Neutrophil (primary cell): ENCODE measurements around the gene P2RY2.

Experiments
- H3K27ac ChIP-seq: fragments of 200-600 bp; sonication (generic); 2 replicates; pipeline ENCODE4 v1.5.1; 2016; ENCODE audit warnings: mild to moderate bottlenecking, moderate library complexity
- H3K27me3 ChIP-seq: fragments of 200-600 bp; sonication (generic); 2 replicates; pipeline ENCODE4 v1.6.0; 2016; ENCODE audit warnings: mild to moderate bottlenecking
- H3K36me3 ChIP-seq: fragments of 200-600 bp; sonication (generic); 2 replicates; pipeline ENCODE4 v1.5.1; 2017
- H3K4me1 ChIP-seq, 2 experiments: fragments of 200-600 bp in 1 of 2; sonication (generic) in 1 of 2; 1 replicate in 1 of 2; 2 replicates in 1 of 2; pipeline versions ENCODE4 v1.5.1 to v1.6.1; 2013 to 2016; ENCODE audit warnings: low read depth in 1 of 2, low read length in 1 of 2, mild to moderate bottlenecking in 1 of 2, moderate library complexity in 1 of 2; ENCODE audit not compliant: control insufficient read depth in 1 of 2, insufficient read depth in 1 of 2
- H3K4me3 ChIP-seq, 2 experiments: fragments of 200-600 bp in 1 of 2; sonication (generic) in 1 of 2; 1 replicate in 1 of 2; 2 replicates in 1 of 2; pipeline ENCODE4 v1.5.1; 2013 to 2016; ENCODE audit warnings: low read depth in 1 of 2, low read length in 1 of 2, mild to moderate bottlenecking in 1 of 2, moderate library complexity in 1 of 2
- H3K9me3 ChIP-seq: fragments of 200-600 bp; sonication (generic); 2 replicates; pipeline ENCODE4 v1.5.1; 2016
- TF ChIP-seq, protein P1 (sequence below): fragments of 200-600 bp; sonication (generic); IDR thresholded peaks from 2 replicates; pipeline ENCODE4 v1.5.1; 2016; ENCODE audit warnings: antibody characterized with exemption

The P2RY2 gene

DNA sequence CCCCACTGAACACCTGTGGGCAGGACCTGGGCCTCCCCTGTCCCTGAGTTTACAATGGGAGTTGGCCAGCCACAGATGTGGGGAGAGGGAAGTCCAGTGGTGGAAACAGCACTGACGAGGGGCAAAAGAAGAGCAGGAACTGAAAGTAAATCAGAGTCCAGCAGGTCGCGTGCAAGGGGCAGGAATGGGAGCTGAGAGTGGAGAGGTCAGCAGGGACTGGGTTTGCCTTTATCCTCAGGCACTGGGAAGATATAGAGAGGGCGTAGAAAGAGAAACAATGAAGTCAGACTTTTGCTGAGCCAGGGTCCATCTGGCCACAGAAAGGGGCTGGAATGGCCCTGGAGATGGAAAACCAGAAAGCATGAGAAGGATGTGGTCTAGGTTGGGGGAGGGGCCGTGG is 62.5 kb downstream of the P2RY2 start:
- Histone ChIP-seq H3K27ac (no peak overlapping the region), H3K9me3 (no peaks in the 10 kb centered on the region), H3K4me3 (no peak overlapping the region), H3K27me3 (no peaks in the 10 kb centered on the region), H3K4me1 (peaks cover 0 to 9% of the 10 kb centered on the region in 2 experiments), H3K36me3 (no peaks in the 10 kb centered on the region)
- TF ChIP-seq, protein P1, sequence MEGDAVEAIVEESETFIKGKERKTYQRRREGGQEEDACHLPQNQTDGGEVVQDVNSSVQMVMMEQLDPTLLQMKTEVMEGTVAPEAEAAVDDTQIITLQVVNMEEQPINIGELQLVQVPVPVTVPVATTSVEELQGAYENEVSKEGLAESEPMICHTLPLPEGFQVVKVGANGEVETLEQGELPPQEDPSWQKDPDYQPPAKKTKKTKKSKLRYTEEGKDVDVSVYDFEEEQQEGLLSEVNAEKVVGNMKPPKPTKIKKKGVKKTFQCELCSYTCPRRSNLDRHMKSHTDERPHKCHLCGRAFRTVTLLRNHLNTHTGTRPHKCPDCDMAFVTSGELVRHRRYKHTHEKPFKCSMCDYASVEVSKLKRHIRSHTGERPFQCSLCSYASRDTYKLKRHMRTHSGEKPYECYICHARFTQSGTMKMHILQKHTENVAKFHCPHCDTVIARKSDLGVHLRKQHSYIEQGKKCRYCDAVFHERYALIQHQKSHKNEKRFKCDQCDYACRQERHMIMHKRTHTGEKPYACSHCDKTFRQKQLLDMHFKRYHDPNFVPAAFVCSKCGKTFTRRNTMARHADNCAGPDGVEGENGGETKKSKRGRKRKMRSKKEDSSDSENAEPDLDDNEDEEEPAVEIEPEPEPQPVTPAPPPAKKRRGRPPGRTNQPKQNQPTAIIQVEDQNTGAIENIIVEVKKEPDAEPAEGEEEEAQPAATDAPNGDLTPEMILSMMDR: no peak

DNA sequence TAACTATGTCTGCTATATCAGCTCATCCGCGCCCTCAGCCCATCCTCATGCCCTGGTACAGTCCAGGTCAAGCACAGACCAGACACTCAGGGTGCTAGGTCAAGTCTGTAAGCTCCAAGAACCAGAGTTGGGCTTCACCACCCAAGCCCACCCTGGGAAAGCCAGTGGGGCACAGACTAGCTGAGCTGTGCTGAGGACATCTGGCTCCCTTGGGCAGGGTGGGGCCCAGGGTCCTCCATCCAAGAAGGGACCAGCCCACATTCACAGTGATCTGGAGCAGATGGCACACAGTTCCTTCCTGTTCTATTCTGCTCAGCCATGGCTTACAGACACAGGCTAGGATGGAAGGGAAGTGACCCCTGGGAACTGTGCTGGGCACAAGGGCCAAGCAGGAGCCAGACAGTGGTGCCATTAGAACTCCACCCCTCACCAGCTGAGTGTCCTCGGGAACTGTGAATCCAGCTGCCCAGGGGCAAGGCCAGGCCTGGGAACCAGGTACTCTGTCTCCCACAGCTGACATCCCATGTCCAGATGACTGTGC is 63.2 kb downstream of the P2RY2 start:
- TF ChIP-seq, protein P1: no peak
- no peaks in the 10 kb centered on the region for H3K9me3 ChIP-seq
- H3K4me1 ChIP-seq: peaks cover 0 to 9% of the 10 kb centered on the region in 2 experiments
- H3K27me3 ChIP-seq: no peaks in the 10 kb centered on the region
- no peak overlapping the region for H3K4me3 ChIP-seq
- no peak overlapping the region for H3K27ac ChIP-seq
- H3K36me3 ChIP-seq: no peaks in the 10 kb centered on the region

DNA sequence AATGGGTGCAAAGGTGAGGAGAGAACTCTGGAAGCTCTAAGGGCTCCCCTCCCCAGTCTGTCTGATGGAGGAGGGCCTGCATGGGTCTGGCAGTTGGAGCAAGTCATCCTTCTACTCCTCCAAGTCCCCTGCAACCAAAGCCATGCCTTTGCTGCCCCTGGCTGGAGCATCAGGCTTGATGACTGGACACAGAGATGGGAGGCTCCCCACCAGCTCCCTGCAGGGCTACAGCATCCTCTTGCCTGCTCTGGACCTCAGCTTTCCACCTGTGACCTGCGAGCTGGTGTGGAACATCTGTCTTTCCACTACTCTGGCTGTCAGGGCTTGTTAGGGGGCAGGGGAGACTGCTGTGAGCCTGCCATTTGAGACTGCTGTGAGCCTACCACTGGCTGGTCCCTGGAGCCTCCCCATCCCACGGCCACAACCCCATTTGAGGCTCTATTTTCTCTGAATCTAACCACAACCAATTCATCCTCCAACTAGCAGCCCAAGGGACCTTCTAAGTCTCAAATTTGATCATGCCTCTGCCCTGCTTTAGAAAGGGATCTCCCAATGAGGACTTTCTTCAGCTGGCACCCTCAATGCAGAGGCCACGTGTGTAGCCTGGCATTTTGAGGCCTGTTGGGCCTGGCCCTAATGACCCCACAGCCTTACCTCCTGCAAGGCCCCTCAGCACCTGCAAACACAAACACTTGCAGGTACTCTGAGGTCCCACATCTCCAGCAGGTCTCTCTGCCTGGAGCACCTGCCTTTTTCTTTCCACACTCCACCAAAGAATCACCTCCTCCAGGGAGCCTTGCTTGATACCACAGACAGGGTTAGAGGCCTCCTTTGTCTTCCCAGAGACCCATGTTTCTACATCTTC is 63.9 kb downstream of the P2RY2 start:
- Histone ChIP-seq H3K4me3 (no peak overlapping the region), H3K9me3 (no peaks in the 10 kb centered on the region), H3K4me1 (peaks cover 2 to 9% of the 10 kb centered on the region in 2 experiments), H3K27ac (no peak overlapping the region), H3K36me3 (no peaks in the 10 kb centered on the region), H3K27me3 (no peaks in the 10 kb centered on the region)
- TF ChIP-seq, protein P1: no peak

DNA sequence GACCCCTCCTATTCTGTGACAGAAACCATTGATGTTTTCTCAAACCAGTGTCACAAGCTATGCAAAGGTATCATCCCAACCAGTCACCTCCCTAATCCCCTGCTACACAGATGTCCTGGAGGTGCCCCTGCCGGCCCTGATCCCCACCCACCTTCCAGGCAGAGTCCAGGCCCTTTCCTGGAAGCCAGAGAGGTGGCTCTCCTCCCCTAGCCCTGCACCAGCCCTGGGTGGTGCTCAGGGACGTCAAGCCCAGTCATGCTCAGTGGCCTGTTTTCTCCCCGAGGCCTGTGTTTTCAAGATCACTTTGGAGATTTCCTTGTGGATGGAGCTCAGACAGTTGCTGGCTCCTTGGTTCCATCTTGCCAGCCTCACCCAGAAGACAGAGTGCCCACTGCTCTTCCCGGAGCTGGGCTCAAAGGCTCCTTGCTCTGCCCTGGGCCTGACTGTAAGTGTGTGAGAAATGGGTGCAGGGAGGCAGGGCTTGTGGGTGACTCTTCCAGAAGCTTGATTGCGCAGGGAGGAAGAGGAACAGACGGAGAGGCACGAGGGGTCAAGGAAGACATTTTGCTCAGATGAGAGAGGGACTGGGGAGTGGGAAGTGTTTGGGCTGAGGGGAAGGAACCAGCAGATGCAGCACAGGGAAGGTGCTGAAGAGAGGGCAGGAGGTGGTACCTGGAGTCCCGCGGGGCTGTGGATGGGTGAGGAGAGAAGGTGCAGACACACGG is 65.4 kb downstream of the P2RY2 start:
- H3K27ac ChIP-seq: no peak overlapping the region
- no peak overlapping the region for H3K4me3 ChIP-seq
- no peaks in the 10 kb centered on the region for H3K36me3 ChIP-seq
- peaks cover 16 to 22% of the 10 kb centered on the region in 2 experiments for H3K4me1 ChIP-seq
- TF ChIP-seq, protein P1: no peak
- no peaks in the 10 kb centered on the region for H3K27me3 ChIP-seq
- no peaks in the 10 kb centered on the region for H3K9me3 ChIP-seq

DNA sequence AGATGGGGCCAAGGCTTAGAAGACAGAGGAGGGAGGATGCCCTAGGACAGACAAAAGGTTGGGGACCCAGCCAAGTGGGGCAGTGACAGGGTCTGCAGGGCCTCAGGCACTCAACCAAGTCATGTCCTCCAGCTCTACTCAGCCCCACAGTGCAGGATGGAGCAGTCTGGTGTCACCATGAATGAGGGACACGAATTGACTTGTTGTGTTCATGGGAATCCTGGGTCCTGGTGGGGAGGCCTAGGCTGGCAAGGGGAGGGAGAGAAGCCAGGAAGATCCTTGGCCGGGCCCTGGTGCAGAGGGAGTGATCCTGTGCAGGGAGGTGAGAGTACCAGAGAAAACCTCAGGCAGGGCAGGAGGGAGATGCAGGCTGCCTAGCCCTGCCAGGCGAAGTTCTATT is 66.0 kb downstream of the P2RY2 start:
- no peak overlapping the region for H3K4me3 ChIP-seq
- TF ChIP-seq, protein P1: no peak
- peaks cover 23 to 28% of the 10 kb centered on the region in 2 experiments for H3K4me1 ChIP-seq
- no peaks in the 10 kb centered on the region for H3K9me3 ChIP-seq
- no peak overlapping the region for H3K27ac ChIP-seq
- H3K27me3 ChIP-seq: no peaks in the 10 kb centered on the region
- H3K36me3 ChIP-seq: no peaks in the 10 kb centered on the region
